Measurements from ENCODE around the gene PRDX6.
"Not testable (repeated sequence)": the region's sequence is repeated elsewhere in the genome, so short reads cannot be mapped to it uniquely, and the experiment has no call there.

GRCh38 chr1:173493125-173493524 lies 16.0 kb downstream of the PRDX6 start:
- TF ChIP-seq CTCF, POLR2A (IDR thresholded peaks at IDR 0.05): not testable (repeated sequence)
